Activated T-cell treated with anti-CD3 and anti-CD28 coated beads, Interleukin-2, amount 50 U/mL, for 48 hours (primary cell): Measurements from ENCODE around the gene CLRN2.

Experiments
- DNase-seq, 2 experiments: peaks; one replicate each; pipeline ENCODE4 v3.0.0-alpha.2; 2020

The CLRN2 gene

GRCh38 chr4:17514865-17515264, at the start of gene CLRN2:
TSS of gene CLRN2 (plus strand) at chr4:17515165. CDS start at chr4:17515267, 102 bp downstream.
- DNase-seq = no peak

GRCh38 chr4:17468619-17469221, 46.2 kb upstream of the CLRN2 start:
- no peak for DNase-seq

GRCh38 chr4:17469931-17470674, 44.9 kb upstream of the CLRN2 start:
- no peak for DNase-seq

- DNase-seq = no peak
These were observed 39.5 kb upstream of the CLRN2 start for GRCh38 chr4:17475481-17475880.

- DNase-seq = no peak
These were observed 38.1 kb upstream of the CLRN2 start for GRCh38 chr4:17476853-17477252.

- no peak for DNase-seq
These were observed 37.0 kb upstream of the CLRN2 start for GRCh38 chr4:17477774-17478472.

GRCh38 chr4:17480210-17480927, 34.6 kb upstream of the CLRN2 start:
- no peak for DNase-seq

- no peak for DNase-seq
These were observed 34.0 kb upstream of the CLRN2 start for GRCh38 chr4:17480955-17481354.

- DNase-seq = no peak
These were observed 32.2 kb upstream of the CLRN2 start for GRCh38 chr4:17482716-17483115.

- no peak for DNase-seq
These were observed 25.8 kb upstream of the CLRN2 start for GRCh38 chr4:17489123-17489522.

- DNase-seq = no peak
These were observed 25.2 kb upstream of the CLRN2 start for GRCh38 chr4:17489721-17490120.

- DNase-seq = no peak
These were observed 24.3 kb upstream of the CLRN2 start for GRCh38 chr4:17490575-17491059.

- no peak for DNase-seq
These were observed 23.8 kb upstream of the CLRN2 start for GRCh38 chr4:17491196-17491595.

- no peak for DNase-seq
These were observed 22.8 kb upstream of the CLRN2 start for GRCh38 chr4:17492058-17492741.

- DNase-seq = no peak
These were observed 22.1 kb upstream of the CLRN2 start for GRCh38 chr4:17492876-17493275.

- DNase-seq = no peak
These were observed 21.3 kb upstream of the CLRN2 start for GRCh38 chr4:17493619-17494018.

GRCh38 chr4:17494258-17495190, 20.4 kb upstream of the CLRN2 start:
- peak; percentile 24 to 27 for DNase-seq

GRCh38 chr4:17497890-17498523, 17.0 kb upstream of the CLRN2 start:
- DNase-seq = no peak

GRCh38 chr4:17500574-17500973, 14.4 kb upstream of the CLRN2 start:
- no peak for DNase-seq

- no peak for DNase-seq
These were observed 12.2 kb upstream of the CLRN2 start for GRCh38 chr4:17502756-17503155.

- DNase-seq = no peak
These were observed 10.9 kb upstream of the CLRN2 start for GRCh38 chr4:17504081-17504480.
